Natural killer cell (primary cell): ENCODE data around the gene HPD. TPM values are rescaled to one million over a fixed set of nuclear protein-coding genes. Genes with fewer than 3 reads are reported as not detected.
"Not testable (repeated sequence)": the region's sequence is repeated elsewhere in the genome, so short reads cannot be mapped to it uniquely, and the experiment has no call there.

Source experiments
- ATAC-seq, 3 donors: fragments of 150-1000 bp in 2 of 3; fragments of 200-7000 bp in 1 of 3; cut with Tn5 transposase; 1 replicate in 1 of 3; 2 replicates in 2 of 3; pipeline ENCODE4 v1.10.0; 2021; ENCODE audit warnings: mild to moderate bottlenecking in 2 of 3, moderate library complexity in 2 of 3
- DNase-seq, 2 donors: peaks; one replicate each; pipeline versions ENCODE4 v3.0.0 to v3.0.0-alpha.2; 2013 to 2021; ENCODE audit warnings: mixed read lengths in 1 of 2
- H3K27ac ChIP-seq: one replicate; pipeline ENCODE4 v1.5.1; 2013; ENCODE audit warnings: mild to moderate bottlenecking, low read length
- H3K27me3 ChIP-seq: one replicate; pipeline ENCODE4 v1.6.1; 2013; ENCODE audit warnings: low read length; ENCODE audit not compliant: control insufficient read depth, insufficient read depth
- H3K36me3 ChIP-seq: one replicate; pipeline ENCODE4 v1.6.1; 2013; ENCODE audit warnings: low read length; ENCODE audit not compliant: control insufficient read depth, insufficient read depth
- H3K4me1 ChIP-seq: one replicate; pipeline ENCODE4 v1.6.1; 2013; ENCODE audit warnings: low read length; ENCODE audit not compliant: control insufficient read depth, insufficient read depth
- H3K4me3 ChIP-seq: one replicate; pipeline ENCODE4 v1.5.1; 2013; ENCODE audit warnings: low read length
- H3K9me3 ChIP-seq: one replicate; pipeline ENCODE4 v1.6.1; 2013; ENCODE audit warnings: low read length; ENCODE audit not compliant: control insufficient read depth, insufficient read depth
- H3K27ac Mint-ChIP-seq, 2 donors: one replicate each; pipeline ENCODE4 v1.8.0; 2022; ENCODE audit warnings: mild to moderate bottlenecking in 2 of 2, mixed read lengths in 2 of 2, moderate library complexity in 1 of 2
- H3K27me3 Mint-ChIP-seq, 2 donors: one replicate each; pipeline ENCODE4 v1.8.0; 2022; ENCODE audit warnings: low read depth in 2 of 2, mixed read lengths in 2 of 2
- H3K36me3 Mint-ChIP-seq: one replicate; pipeline ENCODE4 v1.8.0; 2022; ENCODE audit warnings: mixed read lengths
- H3K4me1 Mint-ChIP-seq, 2 donors: one replicate each; pipeline ENCODE4 v1.8.0; 2022; ENCODE audit warnings: mixed read lengths in 2 of 2
- H3K4me3 Mint-ChIP-seq: one replicate; pipeline ENCODE4 v1.8.0; 2022; ENCODE audit warnings: mild to moderate bottlenecking, moderate library complexity, mixed read lengths
- H3K9me3 Mint-ChIP-seq, 2 donors: one replicate each; pipeline ENCODE4 v1.8.0; 2022; ENCODE audit warnings: mixed read lengths in 2 of 2
- WGBS: methylation state at CpG from one replicate; pipeline ENCODE4 v1.1.7; 2013; ENCODE audit warnings: missing lambda C conversion rate; ENCODE audit not compliant: insufficient coverage; 5-methylcytosine and 5-hydroxymethylcytosine counted together
- intact Hi-C: fragments of 100-400 bp; cut with micrococcal nuclease; formaldehyde crosslinking; loops from one replicate; pipeline ENCODE4 v1.14.2; 2022
- total RNA-seq, 4 donors: library from RNA; stranded (reverse); fragments of 120-200 nt in 1 of 4; gene quantifications; one replicate each; pipeline versions ENCODE4 v1.2.3 to v1.2.4, GENCODE V29; 2013 to 2022
- TF ChIP-seq, protein P1 (sequence below): fragments of 200-600 bp; IDR thresholded peaks from one replicate; pipeline ENCODE4 v1.8.0; 2022; ENCODE audit warnings: antibody characterized with exemption

The HPD gene
- total RNA-seq, 3 donors from 2014 or later (not counting 1 experiment from before 2014, with no cell fraction given), result not detected

DNA sequence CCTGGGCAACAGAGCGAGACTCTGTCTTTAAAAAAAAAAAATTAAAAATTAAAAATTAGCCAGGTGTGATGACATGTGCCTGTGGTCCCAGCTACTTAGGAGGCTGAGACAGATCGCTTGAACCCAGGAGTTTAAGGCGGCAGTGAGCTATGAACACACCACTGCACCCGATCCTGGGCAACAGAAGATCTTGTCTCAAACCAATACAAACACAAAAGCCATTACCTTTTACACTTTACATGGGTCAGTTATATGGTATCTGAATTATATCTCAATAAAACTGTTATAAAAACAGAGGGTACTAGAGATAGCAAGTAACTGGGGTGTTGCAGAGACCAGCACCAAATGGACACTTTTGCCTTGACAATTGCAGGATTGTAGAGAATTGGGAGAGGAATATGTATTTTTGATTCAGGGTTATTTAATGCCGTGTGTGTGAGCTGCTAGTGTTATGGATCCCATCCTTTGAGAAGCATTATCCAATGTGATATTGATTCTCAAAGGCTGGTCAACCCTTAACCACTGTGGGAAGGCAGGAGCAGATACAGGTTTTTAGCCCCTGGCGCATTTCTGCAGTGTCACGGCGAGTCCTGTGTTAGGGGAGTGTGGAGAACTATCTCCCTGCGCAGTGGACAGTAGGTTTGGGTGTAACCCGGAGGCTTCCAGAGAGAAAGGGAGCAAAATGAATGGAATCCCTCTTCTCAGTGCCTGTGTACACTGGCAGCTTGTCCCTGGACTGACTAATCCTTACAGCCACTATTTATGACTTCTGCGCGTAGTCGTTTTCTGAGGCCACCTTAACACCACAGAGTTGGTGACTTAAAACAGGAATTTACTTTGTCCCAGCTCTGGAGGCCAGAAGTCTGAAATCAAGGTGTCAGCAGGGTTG is 34.3 kb upstream of the HPD start:
- Mint-ChIP-seq H3K27ac (no peak overlapping the region), H3K27me3 (no peaks in the 10 kb centered on the region), H3K4me3 (no peak overlapping the region), H3K9me3 (no peaks in the 10 kb centered on the region), H3K4me1 (peaks cover 34 to 36% of the 10 kb centered on the region in 2 donors), H3K36me3 (no peaks in the 10 kb centered on the region)
- intact Hi-C loops, result no loop called here
- H3K4me1 ChIP-seq, result peaks cover 24% of the 10 kb centered on the region
- no peak overlapping the region for H3K4me3 ChIP-seq
- TF ChIP-seq, protein P1, sequence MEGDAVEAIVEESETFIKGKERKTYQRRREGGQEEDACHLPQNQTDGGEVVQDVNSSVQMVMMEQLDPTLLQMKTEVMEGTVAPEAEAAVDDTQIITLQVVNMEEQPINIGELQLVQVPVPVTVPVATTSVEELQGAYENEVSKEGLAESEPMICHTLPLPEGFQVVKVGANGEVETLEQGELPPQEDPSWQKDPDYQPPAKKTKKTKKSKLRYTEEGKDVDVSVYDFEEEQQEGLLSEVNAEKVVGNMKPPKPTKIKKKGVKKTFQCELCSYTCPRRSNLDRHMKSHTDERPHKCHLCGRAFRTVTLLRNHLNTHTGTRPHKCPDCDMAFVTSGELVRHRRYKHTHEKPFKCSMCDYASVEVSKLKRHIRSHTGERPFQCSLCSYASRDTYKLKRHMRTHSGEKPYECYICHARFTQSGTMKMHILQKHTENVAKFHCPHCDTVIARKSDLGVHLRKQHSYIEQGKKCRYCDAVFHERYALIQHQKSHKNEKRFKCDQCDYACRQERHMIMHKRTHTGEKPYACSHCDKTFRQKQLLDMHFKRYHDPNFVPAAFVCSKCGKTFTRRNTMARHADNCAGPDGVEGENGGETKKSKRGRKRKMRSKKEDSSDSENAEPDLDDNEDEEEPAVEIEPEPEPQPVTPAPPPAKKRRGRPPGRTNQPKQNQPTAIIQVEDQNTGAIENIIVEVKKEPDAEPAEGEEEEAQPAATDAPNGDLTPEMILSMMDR, result no peak
- H3K27me3 ChIP-seq, result no peaks in the 10 kb centered on the region
- DNase-seq, result no peak
- H3K27ac ChIP-seq, result no peak overlapping the region
- H3K9me3 ChIP-seq, result no peaks in the 10 kb centered on the region
- ATAC-seq, result no peak
- WGBS, result 93% methylated on average over 12 of the region's 13 CpGs
- peaks cover 16% of the 10 kb centered on the region for H3K36me3 ChIP-seq

DNA sequence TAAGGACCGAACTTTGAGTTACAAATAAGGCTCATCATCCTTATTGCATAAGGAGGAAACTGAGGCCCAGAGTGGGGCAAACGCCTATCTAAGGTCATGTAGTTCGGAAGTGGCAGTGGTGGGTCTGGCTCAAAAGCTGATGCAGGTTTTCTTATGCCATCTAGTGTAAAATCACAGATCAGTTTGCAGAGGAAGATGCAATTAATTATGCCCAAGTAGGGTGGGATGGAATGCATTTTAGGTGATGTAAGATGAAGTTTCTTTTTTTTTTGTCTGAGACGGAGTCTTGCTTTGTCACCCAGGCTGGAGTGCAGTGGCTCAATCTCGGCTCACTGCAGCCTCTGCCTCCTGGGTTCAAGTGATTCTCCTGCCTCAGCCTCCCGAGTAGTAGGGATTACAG is 31.0 kb upstream of the HPD start:
- not testable (repeated sequence) for H3K36me3 Mint-ChIP-seq, ATAC-seq, H3K9me3 Mint-ChIP-seq, H3K36me3 ChIP-seq, H3K27me3 Mint-ChIP-seq, H3K9me3 ChIP-seq, H3K27me3 ChIP-seq, DNase-seq
- intact Hi-C loops, result loop anchor here (2.0 kb wide), 2 partner anchors 87 to 95 kb away; no protein-coding TSS in a partner anchor
- Histone ChIP-seq H3K4me1 (peaks cover 24% of the 10 kb centered on the region), H3K4me3 (peak overlapping the region; percentile 87), H3K27ac (peak overlapping the region; percentile 93)
- Mint-ChIP-seq H3K27ac (peak overlapping the region; percentile 99), H3K4me3 (peak overlapping the region; percentile 100), H3K4me1 (peaks cover 34 to 39% of the 10 kb centered on the region in 2 donors)
- 64% methylated on average over 6 of the region's 6 CpGs for WGBS

GRCh38 chr12:121889274-121889624 is 30.6 kb upstream of the HPD start:
- DNase-seq (no peak), ATAC-seq (no peak)
- H3K27ac ChIP-seq, result peak overlapping the region; percentile 93
- H3K9me3 ChIP-seq, result no peaks in the 10 kb centered on the region
- H3K4me3 Mint-ChIP-seq, result peak overlapping the region; percentile 100
- TF ChIP-seq, protein P1, result peak; percentile 13
- 7% methylated on average over 7 of the region's 7 CpGs for WGBS
- peaks cover 32 to 38% of the 10 kb centered on the region in 2 donors for H3K4me1 Mint-ChIP-seq
- no peaks in the 10 kb centered on the region for H3K27me3 ChIP-seq
- no peaks in the 10 kb centered on the region for H3K27me3 Mint-ChIP-seq
- peaks cover 24% of the 10 kb centered on the region for H3K4me1 ChIP-seq
- no peaks in the 10 kb centered on the region for H3K36me3 Mint-ChIP-seq
- H3K4me3 ChIP-seq, result peak overlapping the region; percentile 87
- no peaks in the 10 kb centered on the region for H3K36me3 ChIP-seq
- peak overlapping the region; percentile 99 for H3K27ac Mint-ChIP-seq
- no peaks in the 10 kb centered on the region for H3K9me3 Mint-ChIP-seq
- intact Hi-C loops, result loop anchor here (2.0 kb wide), 2 partner anchors 86 to 94 kb away; no protein-coding TSS in a partner anchor

- under 1% methylated on average over 67 of the region's 67 CpGs for WGBS
- Mint-ChIP-seq H3K27ac (peak within 1 kb of the TSS; percentile 99), H3K36me3 (no peaks in the 10 kb centered on the region), H3K4me3 (peak within 1 kb of the TSS; percentile 100), H3K9me3 (no peaks in the 10 kb centered on the region), H3K27me3 (no peaks in the 10 kb centered on the region), H3K4me1 (peaks cover 26 to 32% of the 10 kb centered on the region in 2 donors)
- peak; percentile 95 to 99 for DNase-seq
- no peaks in the 10 kb centered on the region for H3K36me3 ChIP-seq
- intact Hi-C loops, result loop anchor here (1.0 to 2.0 kb wide), 4 partner anchors 30 to 94 kb away; partner anchors contain the start of gene CFAP251
- H3K4me1 ChIP-seq, result peaks cover 24% of the 10 kb centered on the region
- H3K27me3 ChIP-seq, result no peaks in the 10 kb centered on the region
- peak within 1 kb of the TSS; percentile 93 for H3K27ac ChIP-seq
- peak; percentile 94 to 99 (median 95) for ATAC-seq
- TF ChIP-seq, protein P1, result peak; percentile 54
- peak within 1 kb of the TSS; percentile 87 for H3K4me3 ChIP-seq
- no peaks in the 10 kb centered on the region for H3K9me3 ChIP-seq
Observed at GRCh38 chr12:121888478-121889273, 30.0 kb upstream of the HPD start, which contains the start of gene PSMD9. PSMD9 (plus strand) TSS chr12:121888790; CDS start chr12:121888857, 67 bp downstream.
